Astrocyte (in vitro differentiated cells and primary cell): ENCODE data around the gene ALX4.

ENCODE experiments used
- EZH2 ChIP-seq: IDR thresholded peaks from 2 replicates; pipeline ENCODE4 v1.6.1; 2012; ENCODE audit warnings: mild to moderate bottlenecking, low read length, inconsistent platforms; ENCODE audit not compliant: insufficient read depth
- TF ChIP-seq, protein P1 (sequence below): IDR thresholded peaks from 2 replicates; pipeline ENCODE4 v1.5.1; 2011; ENCODE audit warnings: low read depth, mild to moderate bottlenecking, inconsistent platforms, low read length, moderate library complexity; ENCODE audit not compliant: insufficient read depth

DNA sequence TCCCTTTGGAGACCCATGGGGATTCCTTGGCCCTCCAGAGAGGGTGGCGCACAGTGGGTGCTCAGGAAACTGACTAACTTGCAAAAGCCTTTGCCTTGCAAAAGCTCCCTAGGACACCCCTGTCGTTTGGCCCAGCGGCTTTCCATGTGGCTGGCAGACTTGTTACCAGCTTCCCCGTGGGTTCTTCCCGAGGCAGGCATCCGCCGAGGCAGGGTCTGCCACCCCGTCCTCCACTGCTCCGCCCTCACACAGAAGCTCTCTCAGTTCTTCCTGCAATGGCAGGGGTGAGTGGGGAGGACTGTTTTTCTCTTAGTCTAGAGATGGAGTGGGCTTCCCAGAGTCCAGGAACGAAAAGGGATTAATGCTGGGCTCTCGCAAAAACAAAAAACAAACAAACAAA, 23.0 kb downstream of the ALX4 start:
- TF ChIP-seq, protein P1, sequence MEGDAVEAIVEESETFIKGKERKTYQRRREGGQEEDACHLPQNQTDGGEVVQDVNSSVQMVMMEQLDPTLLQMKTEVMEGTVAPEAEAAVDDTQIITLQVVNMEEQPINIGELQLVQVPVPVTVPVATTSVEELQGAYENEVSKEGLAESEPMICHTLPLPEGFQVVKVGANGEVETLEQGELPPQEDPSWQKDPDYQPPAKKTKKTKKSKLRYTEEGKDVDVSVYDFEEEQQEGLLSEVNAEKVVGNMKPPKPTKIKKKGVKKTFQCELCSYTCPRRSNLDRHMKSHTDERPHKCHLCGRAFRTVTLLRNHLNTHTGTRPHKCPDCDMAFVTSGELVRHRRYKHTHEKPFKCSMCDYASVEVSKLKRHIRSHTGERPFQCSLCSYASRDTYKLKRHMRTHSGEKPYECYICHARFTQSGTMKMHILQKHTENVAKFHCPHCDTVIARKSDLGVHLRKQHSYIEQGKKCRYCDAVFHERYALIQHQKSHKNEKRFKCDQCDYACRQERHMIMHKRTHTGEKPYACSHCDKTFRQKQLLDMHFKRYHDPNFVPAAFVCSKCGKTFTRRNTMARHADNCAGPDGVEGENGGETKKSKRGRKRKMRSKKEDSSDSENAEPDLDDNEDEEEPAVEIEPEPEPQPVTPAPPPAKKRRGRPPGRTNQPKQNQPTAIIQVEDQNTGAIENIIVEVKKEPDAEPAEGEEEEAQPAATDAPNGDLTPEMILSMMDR: no peak
- TF ChIP-seq EZH2: no peak
